ENCODE results near the gene ZSCAN5A.
"Not testable (repeated sequence)": the region's sequence is repeated elsewhere in the genome, so short reads cannot be mapped to it uniquely, and the experiment has no call there.

DNA sequence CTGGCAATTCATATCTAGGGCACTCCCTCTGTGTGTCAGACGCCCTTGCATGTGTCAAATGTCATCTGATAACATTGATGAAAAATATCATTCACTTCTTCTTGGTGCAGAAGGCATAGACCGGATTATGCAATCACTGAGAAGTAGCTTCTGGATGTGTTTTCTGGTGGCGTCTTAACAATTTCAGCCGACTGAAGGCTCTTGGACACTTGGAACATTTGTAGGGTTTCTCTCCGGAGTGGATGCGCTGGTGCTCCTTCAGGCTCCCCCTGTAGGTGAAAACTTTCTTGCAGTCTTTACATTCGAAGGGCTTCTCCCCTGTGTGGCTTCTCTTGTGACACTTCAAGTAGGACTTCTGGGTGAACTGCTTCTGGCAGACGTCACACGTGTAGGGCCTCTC is 93.2 kb downstream of the ZSCAN5A start:
- TF ChIP-seq TOE1 (IDR thresholded peaks at IDR 0.05; ENCODE audit: borderline replicate concordance); TOE1 (CRISPR knock-in tag; IDR thresholded peaks at IDR 0.05; ENCODE audit: borderline replicate concordance, low read depth); NBN (IDR thresholded peaks at IDR 0.05; ENCODE audit: low read depth); CHD7 (IDR thresholded peaks at IDR 0.05; ENCODE audit: low read depth, low read length); ATF1 (CRISPR knock-in tag; IDR thresholded peaks at IDR 0.05); ATF1 (tag; IDR thresholded peaks at IDR 0.05); NFXL1 (CRISPR knock-in tag; IDR thresholded peaks at IDR 0.05); CBFA2T3 (IDR thresholded peaks at IDR 0.05); POLR2A (conservative IDR thresholded peaks at IDR 0.05); SOX6 (IDR thresholded peaks at IDR 0.05); ZKSCAN8 (CRISPR knock-in tag; IDR thresholded peaks at IDR 0.05); U2AF2 (optimal IDR thresholded peaks at IDR 0.05; ENCODE audit: low read depth, low read length); ZBTB49 (CRISPR knock-in tag; IDR thresholded peaks at IDR 0.05; ENCODE audit: borderline replicate concordance): not testable (repeated sequence)
- TF ChIP-seq, protein P1, sequence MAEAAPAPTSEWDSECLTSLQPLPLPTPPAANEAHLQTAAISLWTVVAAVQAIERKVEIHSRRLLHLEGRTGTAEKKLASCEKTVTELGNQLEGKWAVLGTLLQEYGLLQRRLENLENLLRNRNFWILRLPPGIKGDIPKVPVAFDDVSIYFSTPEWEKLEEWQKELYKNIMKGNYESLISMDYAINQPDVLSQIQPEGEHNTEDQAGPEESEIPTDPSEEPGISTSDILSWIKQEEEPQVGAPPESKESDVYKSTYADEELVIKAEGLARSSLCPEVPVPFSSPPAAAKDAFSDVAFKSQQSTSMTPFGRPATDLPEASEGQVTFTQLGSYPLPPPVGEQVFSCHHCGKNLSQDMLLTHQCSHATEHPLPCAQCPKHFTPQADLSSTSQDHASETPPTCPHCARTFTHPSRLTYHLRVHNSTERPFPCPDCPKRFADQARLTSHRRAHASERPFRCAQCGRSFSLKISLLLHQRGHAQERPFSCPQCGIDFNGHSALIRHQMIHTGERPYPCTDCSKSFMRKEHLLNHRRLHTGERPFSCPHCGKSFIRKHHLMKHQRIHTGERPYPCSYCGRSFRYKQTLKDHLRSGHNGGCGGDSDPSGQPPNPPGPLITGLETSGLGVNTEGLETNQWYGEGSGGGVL (CRISPR knock-in tag; IDR thresholded peaks at IDR 0.05): not testable (repeated sequence)

Measured in K562 (cell line).